Measurements from ENCODE around the gene GAP43. TPM values are rescaled to one million over a fixed set of nuclear protein-coding genes. Genes with fewer than 3 reads are reported as not detected.
A peak's percentile ranks its signal among the peaks of the same experiment; 100 is the strongest.

GAP43 gene
- total RNA-seq, 2 donors from 2014 or later, result 0.61 to 2.1 TPM

DNA sequence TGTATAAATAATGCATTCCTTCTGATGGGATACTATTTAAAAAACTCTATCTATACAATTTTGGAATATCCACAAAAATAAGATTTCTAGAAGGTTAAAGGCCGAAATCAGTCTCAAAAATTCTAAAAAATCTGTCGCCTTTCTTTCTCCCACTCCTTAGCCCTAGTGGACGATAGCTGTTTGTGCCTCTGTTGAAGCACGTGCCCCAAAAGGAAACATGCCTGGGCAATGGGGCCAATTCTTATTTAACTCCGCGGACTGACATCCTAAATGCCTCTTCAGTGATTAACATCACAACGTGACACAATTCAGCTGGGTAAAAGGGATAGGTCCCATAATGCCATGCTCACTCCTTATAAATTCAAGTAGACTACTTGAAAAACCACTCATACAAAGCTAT is 65.1 kb downstream of the GAP43 start:
- intact Hi-C loops (cut with DNase I, micrococcal nuclease), result no loop called here

GRCh38 chr3:115689928-115690327 is 66.6 kb downstream of the GAP43 start:
- intact Hi-C loops (cut with DNase I, micrococcal nuclease), result loop anchor here (5.0 kb wide), 1 partner anchor 473 kb away; no protein-coding TSS in a partner anchor
- no peak for ATAC-seq
- DNase-seq, result no peak

More for the DNA sequence above, 65.1 kb downstream of the GAP43 start:
- DNase-seq (no peak), ATAC-seq (no peak)

DNA sequence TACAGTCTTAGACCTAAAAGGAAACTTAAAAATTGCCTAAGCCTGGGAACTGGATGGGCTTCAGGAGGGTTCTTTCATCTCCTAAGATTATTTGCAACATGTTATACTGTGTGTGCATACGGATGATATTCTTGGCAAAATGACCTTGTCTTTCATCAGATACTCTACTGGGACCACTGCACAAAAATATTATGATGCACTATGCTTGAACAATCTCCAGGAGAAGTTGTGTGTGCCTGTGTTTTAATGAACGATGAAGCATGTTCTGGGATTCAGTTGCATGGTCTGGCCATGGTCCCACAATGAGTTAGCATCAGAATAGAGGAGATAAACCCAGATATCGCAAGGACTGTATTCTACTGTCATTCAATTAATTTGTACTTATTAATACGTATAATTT is 68.7 kb downstream of the GAP43 start:
- intact Hi-C loops (cut with DNase I, micrococcal nuclease), result loop anchor here (5.0 kb wide), 1 partner anchor 475 kb away; no protein-coding TSS in a partner anchor
- no peak for ATAC-seq
- DNase-seq, result no peak

DNA sequence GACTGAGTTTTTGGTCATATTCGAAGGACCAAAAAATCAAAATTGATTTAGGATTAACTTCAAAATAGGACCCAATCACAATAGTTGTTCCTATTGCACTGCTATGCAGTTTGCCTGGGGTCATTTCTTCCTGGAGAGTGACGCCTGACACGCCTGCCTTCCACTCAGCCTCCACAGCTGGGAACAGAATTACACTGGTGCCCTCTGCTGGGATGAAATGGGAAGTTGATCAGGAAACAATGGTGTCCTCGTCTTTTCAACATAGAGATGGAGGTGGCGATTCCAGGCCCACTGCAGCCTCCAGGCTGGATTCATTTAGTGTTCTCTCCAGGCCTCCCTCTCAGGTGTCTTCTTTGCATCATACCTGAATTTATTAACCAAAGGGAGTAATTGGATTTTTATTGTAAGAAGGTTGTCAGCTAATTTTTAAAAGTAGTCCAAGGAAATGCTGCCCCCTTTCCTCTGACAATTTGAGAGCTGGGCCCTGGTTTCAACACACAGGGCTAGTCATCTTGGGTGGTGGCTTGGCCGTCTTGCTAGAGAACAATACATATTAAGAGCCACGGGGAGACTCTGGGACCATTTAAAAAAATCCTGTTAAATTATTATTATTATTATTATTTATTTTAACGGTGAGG is 69.7 kb downstream of the GAP43 start:
- ATAC-seq (peak; percentile 100), DNase-seq (peak; percentile 53 to 70)
- intact Hi-C loops (cut with DNase I, micrococcal nuclease), result loop anchor here (5.0 kb wide), 1 partner anchor 476 kb away; no protein-coding TSS in a partner anchor

GRCh38 chr3:115693868-115694267 is 70.6 kb downstream of the GAP43 start:
- no peak for DNase-seq
- intact Hi-C loops (cut with DNase I, micrococcal nuclease), result loop anchor here (5.0 kb wide), 1 partner anchor 477 kb away; no protein-coding TSS in a partner anchor

DNA sequence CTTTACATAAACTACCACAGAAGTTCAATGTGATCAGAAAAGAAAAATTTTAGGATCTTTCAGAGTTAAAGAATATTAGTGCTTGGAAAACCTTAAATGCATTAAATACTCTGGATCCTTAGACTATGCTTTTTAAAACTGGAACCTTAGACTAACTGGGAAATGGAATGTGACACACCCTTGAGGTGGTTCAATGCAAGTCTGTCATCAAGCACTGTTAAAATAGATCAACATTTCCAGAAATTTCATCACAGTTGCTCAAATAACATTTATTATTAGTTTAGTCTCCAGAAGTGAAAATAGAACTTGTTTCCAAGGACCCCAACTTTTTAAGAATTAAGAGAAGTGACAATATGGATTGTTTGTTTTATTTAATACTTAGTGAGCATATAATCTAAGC is 71.8 kb downstream of the GAP43 start:
- DNase-seq (no peak), ATAC-seq (no peak)
- intact Hi-C loops (cut with DNase I, micrococcal nuclease), result no loop called here

More at GRCh38 chr3:115693868-115694267, 70.6 kb downstream of the GAP43 start:
- no peak for ATAC-seq

- no peak for DNase-seq
- intact Hi-C loops (cut with DNase I, micrococcal nuclease), result no loop called here
- no peak for ATAC-seq
Observed at GRCh38 chr3:115697263-115698053, 74.1 kb downstream of the GAP43 start.

- ATAC-seq, result no peak
- DNase-seq, result no peak
- intact Hi-C loops (cut with DNase I, micrococcal nuclease), result no loop called here
Observed at GRCh38 chr3:115698851-115699591, 75.7 kb downstream of the GAP43 start.

DNA sequence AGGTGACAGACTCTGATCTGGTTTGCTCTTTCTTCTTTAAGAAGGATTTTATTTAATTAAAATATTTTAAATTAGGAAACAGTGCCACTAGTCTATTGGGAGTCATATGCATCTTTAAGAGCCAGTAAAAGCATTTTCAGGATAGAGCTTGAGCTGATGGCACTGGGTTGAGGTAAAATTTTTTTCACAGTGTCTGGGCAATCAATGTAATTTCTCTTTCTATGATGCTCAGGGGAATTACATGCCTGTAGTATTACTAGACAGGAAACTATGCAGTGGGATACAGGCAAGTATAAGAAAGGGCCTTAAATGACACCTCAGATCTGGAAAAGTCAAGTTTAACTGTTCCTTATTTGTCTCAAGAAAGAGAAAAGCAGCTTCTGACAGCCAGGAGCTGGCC is 76.4 kb downstream of the GAP43 start:
- intact Hi-C loops (cut with DNase I, micrococcal nuclease), result no loop called here
- ATAC-seq, result no peak
- DNase-seq, result no peak

DNA sequence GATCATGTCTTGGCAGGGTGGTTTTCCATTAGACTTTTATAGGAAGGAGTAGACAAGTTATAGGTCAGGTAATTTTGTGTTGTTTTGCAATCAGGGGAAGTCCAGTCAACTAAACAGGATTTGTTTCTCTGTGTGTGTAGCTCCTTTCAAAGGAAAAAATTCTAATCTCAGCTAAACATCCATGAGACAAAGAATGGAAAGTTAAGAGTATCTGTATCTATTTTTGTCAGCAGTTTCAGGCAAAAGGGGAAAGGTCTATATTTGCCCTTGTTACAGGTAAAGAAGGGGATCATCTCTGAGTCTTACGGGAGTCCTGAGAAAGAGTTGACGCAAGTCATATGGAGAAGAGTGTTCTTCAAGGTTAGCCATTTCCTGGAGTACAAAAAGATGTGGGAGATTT is 79.3 kb downstream of the GAP43 start:
- intact Hi-C loops (cut with DNase I, micrococcal nuclease), result no loop called here
- DNase-seq, result no peak
- no peak for ATAC-seq

DNA sequence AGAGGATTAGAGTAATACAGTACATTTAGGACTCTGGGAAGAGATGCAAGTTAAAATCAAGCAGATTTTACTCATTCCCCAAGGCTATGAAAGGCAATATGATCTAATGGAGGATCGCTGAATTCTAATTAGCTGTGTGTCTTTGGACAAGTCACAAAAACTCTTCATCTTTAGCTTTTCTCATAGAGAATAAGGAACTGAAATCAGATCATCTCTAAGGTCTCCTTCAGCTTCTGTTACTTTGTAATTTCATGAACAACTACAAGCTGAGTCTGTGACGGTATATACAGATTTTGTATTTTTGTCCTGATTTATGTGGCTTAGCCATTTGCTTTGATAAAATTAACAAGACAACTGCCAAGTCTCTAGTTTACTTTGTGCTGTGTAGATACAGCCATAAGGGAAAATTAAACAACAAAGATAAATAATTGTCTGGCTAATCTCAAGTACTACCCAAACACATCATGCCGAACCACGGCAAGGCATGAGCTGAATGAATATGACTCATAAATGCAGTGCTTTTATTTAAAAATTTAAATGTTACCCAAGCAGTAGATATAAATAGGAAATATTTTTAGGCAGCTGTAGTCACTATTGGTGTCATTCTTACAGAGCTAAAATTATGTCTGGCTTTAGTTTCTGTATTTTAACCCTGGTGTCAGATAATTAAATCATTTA is 81.5 kb downstream of the GAP43 start:
- DNase-seq, result no peak
- intact Hi-C loops (cut with DNase I, micrococcal nuclease), result no loop called here
- ATAC-seq, result no peak

DNA sequence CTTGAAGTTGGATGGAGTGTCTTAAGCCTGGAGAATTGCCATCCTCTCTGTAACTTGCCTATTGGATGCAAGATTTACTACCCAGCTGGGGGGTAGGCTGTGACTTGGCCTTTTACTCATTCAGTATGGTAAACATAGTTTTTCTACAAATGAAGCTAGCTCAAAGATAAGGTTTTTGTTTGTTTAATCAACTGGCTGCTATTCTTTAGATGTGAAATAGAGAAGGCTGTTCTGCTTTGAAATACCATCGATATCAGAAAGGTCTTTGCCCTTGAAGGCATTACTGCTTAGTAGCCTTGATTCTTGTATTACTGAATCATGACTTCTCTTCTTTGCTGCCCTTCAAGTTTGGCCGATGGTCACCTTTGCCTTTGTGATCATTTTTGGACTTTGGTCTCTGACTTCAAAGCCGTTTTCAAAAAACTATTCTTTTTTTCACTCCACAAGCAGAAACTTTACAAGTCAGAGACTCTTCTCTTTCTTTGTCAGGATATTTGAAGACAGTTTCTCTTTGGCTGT is 83.1 kb downstream of the GAP43 start:
- intact Hi-C loops (cut with DNase I, micrococcal nuclease), result no loop called here
- ATAC-seq, result no peak

GRCh38 chr3:115708540-115708939 is 85.2 kb downstream of the GAP43 start:
- intact Hi-C loops (cut with DNase I, micrococcal nuclease), result no loop called here
- ATAC-seq (no peak), DNase-seq (no peak)

More for the DNA sequence above, 83.1 kb downstream of the GAP43 start:
- no peak for DNase-seq

GRCh38 chr3:115709093-115709492 is 85.8 kb downstream of the GAP43 start:
- DNase-seq (no peak), ATAC-seq (no peak)
- intact Hi-C loops (cut with DNase I, micrococcal nuclease), result no loop called here

- ATAC-seq, result no peak
- no peak for DNase-seq
- intact Hi-C loops (cut with DNase I, micrococcal nuclease), result no loop called here
Observed at GRCh38 chr3:115709931-115710330, 86.6 kb downstream of the GAP43 start.

DNA sequence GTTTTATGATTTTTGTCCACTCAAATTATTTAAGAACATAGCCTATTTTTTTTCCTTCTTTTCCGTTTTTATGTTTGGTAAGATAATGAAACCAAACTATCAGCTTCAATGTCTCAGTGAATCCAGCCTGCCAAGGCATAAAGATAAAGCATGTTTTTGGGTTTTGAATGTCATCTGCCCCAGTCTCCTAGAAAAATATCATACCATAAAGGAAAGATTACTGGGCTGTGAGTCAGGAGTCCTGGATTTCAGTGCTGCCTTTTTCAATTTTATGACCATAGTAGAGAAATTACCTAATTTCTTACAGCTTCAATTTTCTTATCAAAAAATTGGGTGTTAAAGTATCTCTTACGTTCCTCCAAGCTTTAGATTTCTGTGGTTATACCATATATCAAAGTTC is 87.5 kb downstream of the GAP43 start:
- intact Hi-C loops (cut with DNase I, micrococcal nuclease), result no loop called here
- ATAC-seq (no peak), DNase-seq (no peak)

DNA sequence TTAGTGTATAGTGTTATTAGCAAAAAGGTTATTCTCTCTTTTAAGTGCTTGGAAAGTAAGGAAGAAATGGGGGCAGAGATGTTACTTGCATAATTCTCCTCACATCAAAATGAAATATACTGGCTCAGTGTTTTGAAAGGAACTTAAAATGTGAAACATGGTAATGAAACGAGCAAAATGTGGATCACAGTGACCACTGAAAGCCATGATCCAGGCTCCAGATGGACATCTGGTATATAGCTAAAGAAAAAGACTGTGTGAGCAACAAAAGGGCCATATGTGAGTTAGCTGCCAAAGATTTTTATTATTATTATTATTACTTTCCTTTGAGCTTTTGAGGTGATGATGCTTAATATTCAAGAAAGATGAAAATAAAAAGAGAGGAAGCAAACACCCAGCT is 89.6 kb downstream of the GAP43 start:
- no peak for ATAC-seq
- DNase-seq, result no peak
- intact Hi-C loops (cut with DNase I, micrococcal nuclease), result no loop called here

- intact Hi-C loops (cut with DNase I, micrococcal nuclease), result no loop called here
- peak in 1 of 2 donors; percentile 4 for DNase-seq
- ATAC-seq, result no peak
Observed at GRCh38 chr3:115713284-115713683, 90.0 kb downstream of the GAP43 start.

DNA sequence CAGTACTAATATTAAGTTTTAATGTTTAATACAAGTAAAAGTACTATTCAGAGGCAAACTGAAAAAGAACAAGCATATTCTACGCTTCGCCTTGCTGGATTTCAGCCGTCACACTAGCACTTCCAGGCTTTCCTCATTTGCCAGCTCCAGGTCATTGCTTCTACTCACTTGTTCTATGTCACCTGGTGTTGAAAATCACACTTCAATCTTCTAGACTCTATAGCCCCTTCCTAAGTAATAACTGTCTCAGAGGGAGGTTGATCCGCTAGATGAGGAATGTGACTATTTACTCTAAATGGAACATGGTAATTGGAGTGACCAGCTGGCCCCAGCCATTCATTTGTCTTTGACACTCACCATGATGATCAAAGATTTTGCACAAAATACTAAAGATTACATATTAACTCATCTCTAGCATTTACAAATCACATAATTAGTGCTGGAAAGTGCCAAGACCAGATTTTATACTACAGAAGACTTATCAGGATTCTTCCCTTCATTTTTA is 92.0 kb downstream of the GAP43 start:
- intact Hi-C loops (cut with DNase I, micrococcal nuclease), result no loop called here
- DNase-seq (no peak), ATAC-seq (no peak)
